GM18498 (cell line): Measurements from ENCODE around the gene GRID1.

Source experiments
- ATAC-seq: cut with Tn5 transposase; IDR thresholded peaks from one replicate; pipeline ENCODE4 v1.9.1; 2021; ENCODE audit warnings: mild to moderate bottlenecking, moderate library complexity; ENCODE audit not compliant: unreplicated experiment

GRID1 gene

DNA sequence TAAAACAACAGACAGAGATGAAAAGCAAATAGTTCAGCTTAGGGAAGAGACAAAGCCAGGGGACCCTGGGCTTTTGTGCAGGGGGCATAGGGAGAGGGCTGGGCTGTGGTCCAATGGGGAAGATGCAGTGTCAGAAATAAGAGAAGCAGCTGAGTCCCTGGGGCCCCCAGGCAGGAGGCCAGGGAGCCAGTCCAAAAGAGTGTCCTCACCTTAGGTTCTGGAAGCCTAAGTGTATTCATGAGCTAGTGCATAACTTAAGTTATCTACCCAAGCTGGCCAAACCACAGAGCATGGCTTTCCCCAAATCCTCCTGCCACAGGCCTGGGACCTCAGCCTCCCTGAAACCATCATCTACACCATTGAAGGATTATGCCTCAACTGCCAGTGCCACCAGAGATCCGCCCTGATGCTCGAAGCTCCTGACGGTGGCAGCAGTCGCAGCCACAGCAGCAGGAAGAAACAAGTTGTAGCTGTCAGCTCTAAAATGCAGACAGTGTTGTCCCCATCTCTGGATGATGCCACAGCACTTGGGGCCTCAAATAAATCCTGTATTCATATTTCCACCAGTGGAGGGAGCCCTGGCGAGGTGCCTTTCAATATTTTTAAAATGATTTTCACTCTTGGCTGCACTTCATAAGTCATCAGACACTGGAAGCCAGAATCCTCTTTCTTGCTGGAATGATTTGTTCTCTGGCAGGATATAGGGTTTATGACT is 574.6 kb downstream of the GRID1 start:
- no peak for ATAC-seq

DNA sequence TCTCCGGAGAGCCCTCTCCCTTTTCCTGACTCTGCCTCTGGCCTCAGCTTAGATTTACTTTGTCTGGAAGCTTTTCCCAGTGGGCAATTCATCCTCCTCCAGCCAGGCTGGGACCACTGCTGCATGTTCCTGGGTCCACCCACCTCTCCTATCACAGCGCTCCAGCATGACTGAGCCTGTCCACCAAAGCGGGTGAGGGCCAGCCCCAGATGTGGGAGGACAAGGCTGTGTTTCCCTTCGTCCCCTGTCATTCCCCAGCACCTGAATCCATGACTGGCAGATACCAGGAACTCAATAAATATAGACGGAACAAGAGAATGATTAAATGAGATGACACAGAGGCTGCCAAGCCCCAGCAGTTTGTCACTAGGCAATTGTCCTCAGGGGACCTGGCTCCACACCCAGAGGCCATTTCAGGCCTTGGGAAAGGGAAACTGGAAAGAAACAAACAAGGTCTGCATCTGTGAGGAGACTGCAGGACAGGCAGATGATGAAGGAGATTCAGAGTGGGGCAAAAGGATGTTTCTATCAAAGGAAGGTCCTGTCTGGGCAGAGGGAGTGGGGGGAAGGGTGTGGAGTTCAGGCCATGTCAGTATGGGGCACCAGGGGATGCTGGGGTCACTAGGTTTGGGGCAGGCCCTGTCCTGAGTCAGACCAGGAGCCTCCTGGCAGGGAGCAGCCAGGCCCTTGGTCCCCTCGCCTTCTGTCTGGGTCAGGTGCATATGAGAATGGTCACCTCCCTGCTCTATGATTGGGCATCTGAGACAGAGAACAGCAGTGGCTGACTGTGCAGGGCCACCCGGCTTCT is 576.4 kb downstream of the GRID1 start:
- ATAC-seq = no peak

DNA sequence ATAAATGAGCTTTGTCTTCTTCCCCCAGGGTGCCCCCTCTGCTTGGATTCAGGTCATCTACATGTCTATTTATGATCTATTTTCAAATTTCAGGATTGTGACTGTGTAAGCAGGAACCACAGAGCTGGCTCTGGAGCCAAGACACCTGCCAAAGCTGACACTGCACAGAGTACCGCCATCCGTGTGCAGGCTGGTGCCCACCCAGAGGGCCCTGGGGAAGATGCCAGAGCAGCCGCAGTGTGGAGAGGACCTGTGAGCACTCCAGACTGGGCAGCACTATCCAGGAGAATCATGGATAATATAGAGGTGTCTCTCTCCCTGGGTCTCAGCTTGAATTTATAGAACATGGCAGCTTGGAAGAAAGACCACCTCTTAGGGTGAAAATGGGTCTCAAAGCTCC is 577.5 kb downstream of the GRID1 start:
- no peak for ATAC-seq

DNA sequence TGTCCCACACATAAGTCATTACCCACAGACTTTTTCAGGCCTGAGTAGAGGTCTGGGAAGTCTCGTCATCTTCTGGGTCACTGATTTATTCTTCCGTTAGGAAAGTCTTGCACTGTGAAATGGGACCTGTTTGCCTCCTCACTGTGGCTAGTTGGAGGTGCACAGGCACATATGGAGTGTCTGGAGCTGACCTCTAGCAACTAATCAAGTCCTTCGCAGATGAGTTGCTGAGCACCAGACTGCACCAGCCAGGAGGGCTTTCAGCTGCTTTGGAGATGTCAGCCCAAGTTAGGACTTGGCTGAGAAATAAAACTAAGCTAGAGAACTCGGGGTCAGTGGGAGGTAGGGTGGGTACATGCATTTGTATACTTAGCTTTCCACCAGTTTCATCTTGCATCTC is 578.0 kb downstream of the GRID1 start:
- ATAC-seq = no peak

DNA sequence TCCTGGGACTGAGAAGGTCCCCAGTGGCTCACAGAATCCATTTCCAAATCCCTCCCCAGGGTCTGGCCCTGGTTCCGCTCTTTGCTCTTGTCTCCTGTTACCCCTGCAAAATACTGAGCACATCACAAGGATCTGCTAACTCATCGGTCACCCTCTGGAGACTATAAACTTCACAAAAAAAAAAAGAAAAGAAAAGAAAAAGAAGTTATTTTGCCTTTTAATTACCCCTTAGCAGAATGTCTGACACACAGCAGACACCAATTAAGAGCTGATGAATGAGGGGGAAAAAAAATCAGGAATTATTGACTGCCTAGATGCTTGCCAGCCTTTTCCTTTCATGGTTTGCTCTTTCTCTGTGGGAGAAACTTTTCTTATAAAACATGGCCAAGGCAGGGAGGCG is 578.7 kb downstream of the GRID1 start:
- no peak for ATAC-seq

DNA sequence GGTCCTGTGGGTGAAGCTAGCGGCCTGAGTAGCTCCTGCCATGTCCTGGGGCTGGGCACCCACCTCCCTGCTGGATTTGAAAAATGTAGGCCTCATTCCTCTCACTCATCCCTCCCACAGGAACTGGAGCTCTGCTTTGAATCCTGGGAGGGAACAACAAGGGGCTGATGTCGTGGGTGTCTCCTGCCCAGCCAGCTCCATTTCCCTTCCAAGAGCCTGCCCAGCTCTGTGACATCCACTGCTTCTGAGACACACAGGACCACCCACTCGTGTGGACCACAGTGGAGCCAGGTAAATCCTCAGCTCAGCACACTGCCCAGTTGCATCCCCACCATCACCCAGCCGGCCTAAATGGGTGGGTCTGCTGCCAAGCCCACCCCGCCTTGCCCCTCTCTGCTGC is 579.2 kb downstream of the GRID1 start:
- no peak for ATAC-seq

DNA sequence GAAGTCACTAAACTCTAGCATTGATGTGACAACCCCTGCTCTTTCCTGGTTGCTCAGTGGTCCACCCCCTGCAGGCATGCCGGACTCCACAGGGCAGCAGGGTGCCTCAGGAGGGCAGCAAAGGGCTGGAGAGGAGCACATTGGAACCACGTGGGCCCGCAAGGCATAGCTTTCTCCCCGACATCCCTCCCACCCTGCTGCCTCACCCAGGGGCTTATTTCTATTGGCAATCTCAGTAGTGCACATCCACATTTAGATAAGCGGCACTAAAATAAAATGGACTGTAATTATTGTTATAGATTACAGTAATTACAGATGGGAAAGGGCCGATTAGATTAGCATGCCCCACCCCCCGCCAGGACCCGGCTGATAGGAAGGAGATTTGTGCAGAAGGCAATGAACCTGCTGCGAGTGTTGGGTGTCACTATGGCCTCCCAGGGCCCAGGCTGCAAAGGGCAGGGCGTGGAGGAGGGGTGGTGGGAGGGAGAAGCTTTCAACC is 580.1 kb downstream of the GRID1 start:
- ATAC-seq = no peak

DNA sequence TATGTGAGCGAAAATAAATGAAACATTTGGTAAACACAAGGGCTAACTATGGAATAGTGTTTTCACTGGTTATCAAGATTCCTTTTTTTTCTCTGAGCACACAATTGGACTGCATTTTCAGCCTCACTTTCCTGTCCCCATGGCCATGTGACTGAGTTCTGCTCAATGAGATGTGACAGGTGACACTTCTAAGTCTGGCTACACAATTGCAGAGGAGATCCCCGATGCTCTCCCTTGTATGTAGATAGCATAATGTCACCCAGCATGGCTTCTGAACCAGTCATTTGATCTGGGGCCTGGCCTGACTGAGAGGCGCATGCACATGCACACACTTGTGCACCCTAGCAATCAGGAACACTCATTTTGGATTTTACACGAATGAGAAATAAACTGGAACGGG is 581.8 kb downstream of the GRID1 start:
- ATAC-seq = no peak

DNA sequence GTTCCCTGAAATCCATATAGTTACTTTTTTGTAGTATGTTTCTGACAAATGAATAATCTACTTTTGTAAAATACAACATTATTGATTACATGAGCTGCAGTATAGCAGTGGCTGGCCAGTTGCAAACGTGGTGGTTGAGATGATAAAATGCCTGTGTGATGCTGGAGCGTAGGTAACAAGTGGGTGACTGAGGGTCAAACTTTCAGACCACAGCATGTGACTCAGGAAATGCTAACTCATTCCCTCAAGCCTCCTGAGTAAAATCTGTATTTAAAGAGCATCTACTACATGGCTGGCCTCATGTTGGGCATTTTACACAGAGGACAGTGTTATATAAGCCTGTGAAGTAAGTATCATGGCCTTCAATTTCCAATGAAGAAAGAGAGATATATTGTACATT is 585.2 kb downstream of the GRID1 start:
- no peak for ATAC-seq

DNA sequence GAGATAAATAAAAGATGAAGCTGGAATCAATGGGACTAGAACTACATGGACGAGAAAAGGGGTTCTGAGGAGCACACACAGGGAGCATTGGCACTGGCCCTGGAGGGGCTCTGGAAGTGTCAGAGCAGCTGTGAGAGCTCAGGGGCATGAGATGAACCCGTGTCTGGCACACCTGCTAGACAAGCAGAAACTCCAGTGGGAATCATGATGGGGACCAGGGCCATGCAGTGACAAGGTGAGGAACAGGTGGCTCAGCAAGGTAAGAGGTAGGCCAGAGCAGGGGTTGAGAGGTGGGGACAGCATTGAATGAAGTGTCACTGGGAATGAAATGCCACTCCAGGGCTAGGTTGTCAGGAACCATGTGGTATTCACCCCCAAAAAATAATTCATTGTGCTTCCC is 588.5 kb downstream of the GRID1 start:
- no peak for ATAC-seq

DNA sequence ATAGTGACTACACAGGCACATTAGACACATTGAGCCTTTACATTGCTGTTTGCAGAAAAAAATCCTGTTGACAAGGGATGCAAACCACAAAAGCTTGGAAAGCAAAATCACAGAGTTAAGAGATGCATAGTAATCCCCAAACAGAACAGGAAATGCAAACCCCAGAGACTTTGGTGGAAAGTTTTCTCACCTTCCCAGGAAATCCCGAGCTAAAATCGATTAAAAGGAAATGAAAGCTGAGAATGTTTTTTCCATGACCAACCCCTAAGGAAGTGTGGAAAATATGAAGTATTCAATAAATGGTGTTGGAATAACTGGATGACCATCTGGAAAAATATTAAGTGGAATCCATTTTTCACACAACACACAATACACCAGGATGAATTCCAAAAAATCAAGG is 598.7 kb downstream of the GRID1 start:
- ATAC-seq = no peak

DNA sequence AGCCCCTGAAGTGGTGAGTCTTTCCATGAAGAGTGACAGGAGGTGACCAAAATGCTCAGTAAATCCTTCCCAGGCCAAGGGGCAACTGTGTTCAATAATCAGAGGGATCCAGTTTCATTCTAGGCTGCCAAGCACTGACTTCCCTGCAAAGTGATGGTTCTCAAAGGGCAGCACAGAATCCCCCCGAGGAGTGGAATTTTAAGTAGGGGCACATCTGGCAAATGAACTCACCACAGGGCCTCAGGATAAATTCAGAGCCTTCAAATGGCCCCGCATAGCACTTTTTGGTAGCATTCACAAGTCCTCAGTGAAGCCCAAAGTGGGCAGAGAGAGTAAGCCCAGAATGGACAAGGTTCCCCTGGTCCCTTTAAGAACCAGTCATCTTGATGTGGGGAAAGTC is 602.5 kb downstream of the GRID1 start:
- ATAC-seq = no peak

DNA sequence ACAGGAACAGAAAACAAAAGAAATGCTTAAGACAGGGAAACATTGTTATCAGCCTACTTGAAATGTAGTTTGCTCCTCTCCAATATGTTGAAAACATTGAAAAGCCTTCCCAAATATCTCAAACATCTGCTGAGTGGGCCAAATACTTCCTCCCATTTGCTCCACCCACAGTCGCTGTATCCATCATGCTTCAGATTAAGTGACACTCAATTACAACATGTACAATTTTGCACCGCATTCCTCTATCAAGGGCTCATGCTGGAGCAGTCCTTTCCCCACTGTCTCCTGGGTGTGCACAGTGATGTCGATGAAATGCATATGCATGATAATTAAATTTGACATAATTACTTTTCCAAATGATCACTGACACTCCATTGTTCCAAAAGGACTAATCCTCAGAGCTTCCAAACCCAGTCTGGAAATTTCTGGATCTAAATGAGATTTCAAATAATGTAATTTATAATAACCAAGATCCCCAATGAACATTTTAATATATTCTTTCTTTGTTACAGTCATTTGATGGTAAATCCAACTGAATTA is 604.6 kb downstream of the GRID1 start:
- ATAC-seq = no peak

DNA sequence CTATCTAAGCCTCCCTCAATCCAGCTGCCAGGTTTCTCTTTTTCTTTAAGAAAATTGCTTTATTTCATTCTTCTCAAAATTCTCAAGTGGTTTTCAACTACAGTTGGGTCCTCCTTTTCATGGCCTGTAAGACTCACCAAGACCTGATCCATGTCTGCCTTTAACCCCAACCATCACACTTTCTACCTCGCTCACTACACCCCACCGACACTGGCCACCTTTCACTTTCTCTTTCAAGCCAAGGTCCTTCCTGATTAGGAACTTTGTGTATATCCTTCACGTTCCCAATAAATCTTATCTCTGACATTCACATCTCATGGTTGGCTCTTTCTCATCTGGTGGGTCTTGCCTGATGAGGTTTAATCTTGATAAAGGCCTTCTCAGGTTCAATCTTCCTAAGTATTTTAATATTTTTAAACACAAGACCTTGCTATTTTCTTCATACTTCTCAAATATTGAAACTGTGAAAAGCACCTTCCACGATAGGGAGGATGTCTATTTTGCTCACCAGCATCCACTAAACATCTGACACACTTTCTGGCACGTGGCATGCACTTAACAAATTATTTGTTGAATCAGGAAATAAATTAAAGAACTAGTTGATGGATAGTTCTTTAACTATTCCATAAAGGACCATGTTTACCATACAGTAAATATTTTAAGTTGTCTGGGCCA is 624.8 kb downstream of the GRID1 start:
- ATAC-seq = peak; percentile 97

DNA sequence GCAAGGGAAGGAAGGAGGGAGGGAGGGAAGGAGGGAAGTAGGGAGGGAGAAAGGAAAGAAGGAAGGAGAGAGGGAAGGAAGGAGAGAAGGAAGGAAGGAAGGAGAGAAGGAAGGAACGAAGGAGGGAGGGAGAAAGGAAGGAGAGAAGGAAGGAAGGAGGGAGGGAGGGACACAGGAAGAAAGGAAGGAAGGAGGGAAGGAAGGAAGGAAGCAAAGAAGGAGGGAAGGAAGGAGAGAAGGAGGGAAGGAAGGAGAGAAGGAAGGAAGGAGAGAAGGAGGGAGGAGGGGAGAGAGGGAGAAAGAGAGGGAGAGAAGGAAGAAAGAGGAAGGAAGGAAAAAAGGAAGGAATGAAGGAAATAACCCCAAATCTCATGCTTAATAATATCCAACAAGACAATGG is 630.6 kb downstream of the GRID1 start:
- no peak for ATAC-seq

DNA sequence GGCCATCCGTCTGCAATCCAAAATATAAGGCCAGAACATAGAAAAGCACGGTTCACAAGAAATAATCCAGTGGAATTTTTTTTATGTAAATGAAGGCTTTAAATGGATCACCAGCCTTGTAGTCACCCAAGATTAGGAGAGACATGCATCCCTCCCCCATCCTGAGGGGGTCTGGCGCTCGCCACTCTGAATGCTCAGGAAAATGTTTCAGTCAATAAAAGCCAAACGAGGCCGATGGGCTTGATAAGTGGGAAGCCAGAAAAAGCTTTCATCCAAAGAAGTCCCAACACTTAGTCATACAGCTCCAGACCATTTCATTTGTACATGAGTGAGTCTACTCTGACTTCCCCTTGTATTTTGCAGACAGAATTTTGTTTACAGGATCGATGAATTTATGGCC is 631.8 kb downstream of the GRID1 start:
- no peak for ATAC-seq

DNA sequence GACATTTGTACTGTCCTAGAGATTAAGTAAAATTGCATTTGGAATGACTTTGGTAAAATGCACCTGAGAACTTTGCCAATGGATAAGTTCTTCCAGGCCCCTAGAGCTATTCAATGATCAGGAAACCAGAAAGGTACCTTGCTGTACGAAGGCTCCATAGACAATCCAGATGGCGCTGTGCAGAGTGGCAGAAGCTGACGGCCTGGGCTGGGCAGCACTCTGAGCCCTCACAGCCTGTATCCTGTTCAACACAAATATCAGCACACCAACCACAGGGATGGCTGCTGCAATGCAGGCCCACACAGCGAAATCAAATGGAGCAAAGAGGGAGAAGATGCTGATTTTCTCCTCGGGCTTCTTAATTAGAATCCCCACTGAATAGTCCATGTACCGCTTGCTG is 642.4 kb downstream of the GRID1 start:
- no peak for ATAC-seq

DNA sequence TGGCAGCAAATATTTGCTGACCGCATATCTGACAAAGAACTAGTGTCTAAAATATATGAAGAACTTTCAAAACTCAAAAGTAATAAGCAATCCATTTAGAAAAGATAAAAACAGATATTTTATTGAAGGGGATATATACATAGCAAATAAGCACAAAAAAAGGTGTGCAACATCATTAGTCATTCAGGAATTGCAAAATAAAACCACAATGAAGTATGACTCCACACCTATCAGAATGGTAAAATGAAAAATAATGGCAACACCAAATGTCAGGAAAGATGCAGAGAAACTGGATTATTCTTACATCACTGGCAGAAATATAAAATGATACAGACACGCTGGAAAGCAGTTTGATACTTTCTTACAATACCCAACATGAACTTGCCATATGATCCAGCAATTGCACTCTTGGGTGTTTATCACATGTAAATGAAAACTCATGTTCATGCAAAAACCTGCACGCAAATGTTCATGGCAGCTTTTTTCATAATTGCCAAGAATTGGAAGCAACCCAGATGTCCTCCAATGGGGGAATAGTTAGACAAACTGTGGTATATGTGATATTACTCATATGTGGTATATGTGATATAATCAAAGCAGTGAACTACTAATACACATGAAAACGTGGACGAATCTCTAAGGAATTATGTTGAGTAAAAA is 645.5 kb downstream of the GRID1 start:
- ATAC-seq = no peak

DNA sequence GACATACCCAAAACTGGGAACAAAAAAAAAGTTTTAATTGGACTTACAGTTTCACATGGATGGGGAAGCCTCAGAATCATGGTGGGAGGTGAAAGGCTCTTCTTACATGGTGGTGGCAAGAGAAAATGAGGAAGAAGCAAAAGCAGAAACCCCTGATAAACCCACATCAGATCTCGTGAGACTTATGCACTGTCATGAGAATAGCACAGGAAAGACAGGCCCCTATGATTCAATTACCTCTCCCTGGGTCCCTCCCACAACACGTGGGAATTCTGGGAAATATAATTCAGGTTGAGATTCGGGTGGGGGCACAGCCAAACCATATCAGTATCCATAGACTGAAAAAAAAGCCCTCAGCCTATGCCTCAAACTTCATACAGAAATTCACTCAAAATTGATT is 647.2 kb downstream of the GRID1 start:
- no peak for ATAC-seq

DNA sequence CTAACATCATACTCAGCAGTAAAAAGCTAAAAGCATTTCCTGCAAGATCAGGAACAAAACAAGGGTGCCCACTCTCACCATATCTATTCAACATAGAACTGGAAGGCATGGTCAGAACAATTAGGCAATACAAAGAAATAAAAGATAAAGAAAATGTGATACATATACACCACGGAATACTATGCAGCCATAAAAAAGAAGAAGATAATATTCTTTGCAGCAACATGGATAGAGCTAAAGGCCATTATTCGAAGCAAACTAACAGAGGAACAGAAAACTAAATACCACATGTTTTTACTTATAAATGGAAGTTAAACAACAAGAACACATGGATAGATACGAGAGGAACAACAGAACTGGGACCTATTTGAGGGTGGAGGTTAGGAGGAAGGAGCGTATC is 652.7 kb downstream of the GRID1 start:
- no peak for ATAC-seq

DNA sequence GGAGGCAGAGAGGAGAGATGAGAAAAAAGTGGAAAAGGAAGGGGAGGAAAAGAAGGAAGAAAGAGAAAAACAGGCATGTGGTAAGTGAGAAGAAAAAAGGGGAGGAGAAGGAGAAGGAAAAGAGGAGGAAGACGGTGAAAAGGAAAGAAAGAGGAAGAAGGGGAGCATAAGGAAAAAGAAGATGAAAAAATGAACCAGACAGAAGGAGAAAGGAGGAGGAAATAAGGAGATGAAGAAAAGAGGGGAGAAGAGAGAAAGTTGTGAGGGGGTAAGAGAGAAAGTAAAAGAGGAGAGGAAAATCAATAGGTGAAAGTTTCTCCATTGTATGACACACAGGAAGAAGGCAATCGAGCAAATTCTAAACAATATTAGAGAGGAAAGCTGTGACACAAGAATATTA is 663.8 kb downstream of the GRID1 start:
- no peak for ATAC-seq
